GM19043 (cell line): Measurements from ENCODE around the gene CYP27A1.
"Not testable (repeated sequence)": the region's sequence is repeated elsewhere in the genome, so short reads cannot be mapped to it uniquely, and the experiment has no call there.

ENCODE experiments used
- ATAC-seq: cut with Tn5 transposase; IDR thresholded peaks from one replicate; pipeline ENCODE4 v1.9.1; 2021; ENCODE audit warnings: low read depth; ENCODE audit not compliant: unreplicated experiment

Gene CYP27A1

DNA sequence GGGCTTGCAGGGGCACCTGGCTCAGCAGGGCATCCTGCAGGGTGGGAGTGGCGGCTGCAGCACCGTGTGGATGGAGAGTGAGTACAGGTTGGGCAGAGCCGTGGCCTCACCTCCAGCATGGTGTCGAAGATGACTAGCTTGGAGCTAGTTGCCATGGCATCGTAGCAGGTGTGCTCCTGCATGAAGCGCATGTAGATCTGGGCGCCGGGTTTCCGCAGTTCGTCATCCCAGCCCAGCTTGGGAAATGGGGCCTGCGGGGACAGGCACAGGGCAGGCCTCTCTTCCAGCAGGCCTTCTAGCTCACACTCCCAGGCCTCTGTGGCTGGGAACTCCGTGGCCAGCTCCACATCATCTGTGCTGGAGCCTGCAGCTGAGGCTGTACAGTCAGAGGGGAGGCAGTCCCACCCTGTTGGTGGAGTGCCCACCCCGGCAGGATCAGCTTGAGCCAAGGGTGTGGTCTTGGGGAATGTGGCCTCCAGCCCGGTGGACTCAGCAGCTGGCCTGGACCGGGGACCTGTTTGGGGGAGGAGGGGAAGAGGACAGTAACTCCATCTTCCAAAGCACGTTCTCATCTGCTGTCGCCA is 48.0 kb downstream of the CYP27A1 start:
- no peak for ATAC-seq

DNA sequence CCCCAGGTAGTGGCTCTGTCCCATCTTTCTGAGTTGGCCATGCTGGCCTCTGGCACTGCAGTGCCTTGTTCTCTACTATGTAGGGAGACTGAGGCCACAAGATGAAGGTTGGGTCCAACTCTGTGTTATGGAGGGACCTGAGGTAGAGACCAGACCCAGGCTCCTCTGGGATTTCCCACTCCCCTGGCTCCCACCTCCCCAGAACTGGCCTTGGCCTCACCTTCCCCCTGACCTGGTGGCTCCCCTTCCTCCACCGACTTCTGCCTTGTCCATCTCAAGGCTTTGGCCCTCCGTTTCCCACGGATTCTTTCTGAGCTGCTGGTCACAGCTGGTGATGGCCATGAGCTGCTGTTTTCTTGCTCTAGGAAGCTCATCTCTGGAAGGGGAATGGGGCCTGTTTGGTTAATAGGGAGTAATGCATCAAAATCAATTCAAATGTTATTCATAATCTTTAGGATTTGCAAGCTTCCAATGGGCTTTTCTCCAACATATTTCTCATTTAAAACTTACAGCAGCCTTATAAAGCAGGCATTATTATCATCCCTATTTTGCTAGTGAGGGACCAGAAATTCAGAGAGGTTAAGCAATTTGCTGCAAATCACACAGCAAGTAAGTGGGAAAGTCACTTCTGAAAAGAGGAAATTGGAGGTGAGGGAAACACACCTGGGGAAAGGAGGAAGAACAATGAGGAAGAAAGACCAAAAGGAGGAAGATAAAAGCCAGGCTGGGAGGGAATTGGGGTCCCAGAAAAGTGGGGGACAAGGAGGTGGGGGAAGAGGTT is 48.8 kb downstream of the CYP27A1 start:
- ATAC-seq, result no peak

DNA sequence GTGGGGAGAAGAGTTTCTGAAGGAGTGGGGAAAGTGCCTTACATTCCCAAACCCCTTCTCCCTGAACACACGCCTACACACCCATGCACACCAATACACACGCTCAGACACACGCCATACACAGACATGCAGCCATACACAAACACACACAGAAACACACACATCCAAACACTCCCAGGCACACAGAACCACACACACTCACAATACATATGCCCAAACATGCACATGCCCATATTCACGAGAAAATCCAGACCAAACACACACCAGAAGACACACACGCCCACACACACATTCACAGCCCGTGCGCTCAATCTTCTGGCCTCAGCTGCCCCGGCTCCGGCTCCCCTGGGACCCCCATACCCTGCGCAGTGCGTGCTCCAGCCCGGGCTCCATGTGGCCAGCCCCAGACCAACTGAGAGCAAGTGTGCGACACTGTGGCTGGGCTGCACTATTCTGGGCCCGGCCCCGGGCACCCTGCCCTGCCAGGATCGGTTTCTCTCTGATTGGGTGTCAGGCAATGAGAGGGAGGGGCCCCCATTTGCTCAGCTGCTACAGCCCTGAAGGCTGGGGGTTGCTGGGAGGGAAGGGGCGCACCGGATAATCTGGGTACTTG is 49.5 kb downstream of the CYP27A1 start, which contains the start of gene PRKAG3:
TSS of gene PRKAG3 (minus strand) at position 426 of the 613 bp plus-strand sequence.
- no peak for ATAC-seq

DNA sequence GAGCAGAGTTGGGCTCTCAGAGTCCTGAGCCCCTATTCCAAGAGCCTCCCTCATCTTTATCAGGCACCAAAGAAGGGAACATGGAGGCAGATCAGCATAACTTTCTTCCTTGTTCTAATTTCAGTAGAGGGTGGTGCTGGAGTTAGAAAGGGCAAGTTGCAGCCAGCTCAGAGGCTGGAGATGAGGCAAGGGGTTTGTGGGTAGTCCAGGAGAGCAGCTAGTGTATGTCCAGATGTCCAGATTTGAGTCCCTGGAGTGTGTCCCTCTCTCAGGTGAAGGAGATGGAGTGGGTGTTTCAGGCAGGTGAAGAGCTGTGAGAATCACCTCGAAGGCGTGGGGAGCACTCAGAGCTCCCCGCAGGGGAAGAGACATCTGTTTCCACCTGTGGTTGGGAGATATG is 50.1 kb downstream of the CYP27A1 start:
- no peak for ATAC-seq

DNA sequence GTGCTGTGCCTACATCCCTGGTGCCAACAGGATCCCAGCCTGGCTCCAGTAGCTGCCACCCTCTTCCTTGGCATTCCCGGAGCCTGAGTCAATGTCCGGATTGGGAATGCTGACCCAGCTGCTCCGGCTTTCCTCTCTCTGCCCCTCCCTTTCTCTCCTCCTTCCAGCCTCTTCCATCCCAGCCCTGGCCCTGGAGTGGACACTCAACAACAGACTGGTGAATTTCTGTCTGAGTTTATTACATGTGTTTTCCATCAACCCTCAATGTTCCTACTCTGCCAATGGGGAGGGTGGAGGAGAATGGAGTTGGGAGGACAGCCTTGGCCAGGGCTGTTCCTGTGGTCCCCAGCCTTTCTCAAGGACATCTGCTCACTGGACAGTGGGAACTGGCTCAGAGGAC is 50.6 kb downstream of the CYP27A1 start:
- no peak for ATAC-seq

DNA sequence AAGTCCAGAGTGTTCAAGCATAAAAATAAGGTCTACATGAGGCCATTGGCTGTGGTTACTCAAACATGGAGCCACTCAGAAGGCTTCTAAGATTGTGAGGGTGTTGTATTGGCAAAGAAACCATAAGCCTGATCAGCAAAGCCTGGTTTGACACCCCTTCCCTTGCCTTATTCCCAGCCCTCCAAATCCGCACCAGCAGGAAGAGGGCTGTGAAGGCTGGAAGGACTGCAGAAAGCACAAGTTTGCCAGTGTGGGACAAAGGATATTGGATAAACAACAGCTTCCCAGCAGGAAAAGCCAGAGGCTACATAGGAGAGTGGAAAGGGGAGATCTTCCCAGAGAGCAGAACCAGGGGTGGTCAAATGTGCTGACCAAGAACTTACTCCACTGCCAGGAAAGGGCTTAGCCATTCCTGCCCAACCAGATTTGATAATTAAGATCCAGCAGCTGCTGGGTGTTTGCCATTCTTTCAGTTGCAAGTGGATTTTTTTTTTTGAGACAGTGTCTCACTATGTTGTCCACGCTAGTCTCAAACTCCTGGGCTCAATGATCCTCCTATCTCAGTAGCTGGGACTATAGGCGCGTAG is 51.2 kb downstream of the CYP27A1 start:
- ATAC-seq, result no peak

DNA sequence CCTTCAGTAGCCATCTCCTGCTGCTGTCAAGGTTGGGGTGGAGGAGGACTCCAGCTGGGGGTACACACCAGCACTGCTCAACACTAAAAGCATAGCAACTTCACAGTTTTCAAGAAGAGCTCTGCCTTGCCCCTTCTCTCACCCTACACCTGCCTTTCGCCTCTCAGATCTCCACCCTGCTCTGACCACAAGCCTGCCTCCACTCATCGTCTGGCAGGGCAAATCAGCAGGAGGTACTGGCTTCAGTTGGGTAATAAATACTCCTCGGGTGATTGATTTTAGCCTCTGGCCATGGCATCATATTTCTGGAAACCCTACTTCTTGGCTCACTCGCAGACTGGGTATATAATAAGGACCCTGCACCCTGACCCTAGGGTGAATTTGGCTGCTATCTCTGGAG is 52.7 kb downstream of the CYP27A1 start:
- ATAC-seq, result no peak

DNA sequence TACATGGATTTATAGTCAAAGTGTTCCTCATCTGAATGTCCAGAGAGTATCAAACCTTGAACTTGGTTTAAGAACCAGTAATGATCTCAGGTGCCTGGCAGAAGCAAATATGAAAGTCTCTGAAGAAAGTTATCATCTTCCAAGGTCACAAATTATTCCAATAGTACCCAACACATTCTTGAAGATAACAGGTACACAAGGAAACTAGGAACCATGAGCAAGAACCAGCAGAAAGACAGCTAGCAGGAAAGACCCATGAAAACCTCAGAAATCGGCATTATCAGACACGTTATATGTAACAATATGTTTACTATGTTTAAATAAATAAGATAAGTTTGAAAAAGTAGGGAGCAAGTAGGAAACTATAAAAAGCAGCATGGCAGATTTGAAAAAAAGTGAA is 55.5 kb downstream of the CYP27A1 start:
- no peak for ATAC-seq

DNA sequence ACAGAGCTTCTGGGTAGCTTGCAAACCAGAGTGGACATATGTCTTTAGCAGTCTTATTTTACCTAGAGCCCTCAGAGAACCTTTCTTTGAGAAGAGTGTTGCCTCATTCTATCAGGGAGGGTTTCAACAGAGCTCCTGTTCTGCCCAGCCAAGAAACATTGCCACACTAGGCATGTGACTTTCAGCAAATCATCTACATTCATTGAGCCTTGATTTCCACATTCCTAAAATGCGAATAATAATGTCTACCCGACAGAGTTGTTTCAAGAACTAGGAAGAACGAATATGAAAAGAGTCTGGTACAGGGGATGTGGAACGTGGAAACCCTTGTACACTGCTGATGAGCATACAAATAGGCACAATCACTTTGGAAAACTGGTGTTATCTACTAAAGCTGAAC is 57.5 kb downstream of the CYP27A1 start:
- ATAC-seq, result no peak

DNA sequence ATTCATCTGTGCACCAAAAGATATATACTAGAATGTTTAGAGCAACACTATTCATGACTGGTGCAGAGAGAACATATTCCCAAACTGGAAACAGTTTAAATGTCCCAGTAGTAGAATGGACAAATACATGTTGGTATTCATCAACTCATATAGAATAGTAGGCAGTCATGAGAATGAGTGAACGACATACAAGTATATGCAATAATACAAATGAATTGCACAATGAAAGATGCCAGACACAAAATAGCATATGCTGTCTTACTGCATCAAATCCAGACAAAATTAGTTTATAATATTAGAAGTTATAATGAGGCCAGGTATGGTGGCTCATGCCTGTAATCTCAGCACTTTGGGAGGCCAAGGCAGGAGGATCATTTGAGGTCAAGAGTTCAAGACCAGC is 57.9 kb downstream of the CYP27A1 start:
- ATAC-seq, result no peak

DNA sequence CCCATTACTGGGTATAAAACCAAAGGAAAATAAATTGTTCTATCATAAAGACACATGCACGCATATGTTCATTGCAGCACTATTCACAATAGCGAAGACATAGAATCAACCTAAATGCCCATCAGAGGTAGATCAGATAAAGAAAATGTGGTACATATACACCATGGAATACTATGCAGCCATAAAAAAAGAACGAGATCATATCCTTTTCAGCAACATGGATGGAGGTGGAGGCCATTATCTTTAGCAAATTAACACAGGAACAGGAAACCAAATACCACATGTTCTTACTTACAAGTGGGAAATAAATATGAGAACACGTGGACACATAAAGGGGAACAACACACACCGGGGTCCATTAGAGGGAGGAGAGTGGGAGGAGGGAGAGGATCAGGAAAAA is 62.4 kb downstream of the CYP27A1 start:
- ATAC-seq, result not testable (repeated sequence)

DNA sequence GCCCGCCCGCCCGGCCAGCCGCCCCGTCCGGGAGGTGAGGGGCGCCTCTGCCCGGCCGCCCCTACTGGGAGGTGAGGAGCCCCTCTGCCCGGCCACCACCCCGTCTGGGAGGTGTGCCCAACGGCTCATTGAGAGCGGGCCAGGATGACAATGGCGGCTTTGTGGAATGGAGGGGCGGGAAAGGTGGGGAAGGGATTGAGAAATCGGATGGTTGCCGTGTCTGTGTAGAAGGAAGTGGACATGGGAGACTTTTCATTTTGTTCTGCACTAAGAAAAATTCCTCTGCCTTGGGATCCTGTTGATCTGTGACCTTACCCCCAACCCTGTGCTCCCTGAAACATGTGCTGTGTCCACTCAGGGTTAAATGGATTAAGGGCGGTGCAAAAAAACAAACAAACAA is 65.0 kb downstream of the CYP27A1 start:
- ATAC-seq, result not testable (repeated sequence)

DNA sequence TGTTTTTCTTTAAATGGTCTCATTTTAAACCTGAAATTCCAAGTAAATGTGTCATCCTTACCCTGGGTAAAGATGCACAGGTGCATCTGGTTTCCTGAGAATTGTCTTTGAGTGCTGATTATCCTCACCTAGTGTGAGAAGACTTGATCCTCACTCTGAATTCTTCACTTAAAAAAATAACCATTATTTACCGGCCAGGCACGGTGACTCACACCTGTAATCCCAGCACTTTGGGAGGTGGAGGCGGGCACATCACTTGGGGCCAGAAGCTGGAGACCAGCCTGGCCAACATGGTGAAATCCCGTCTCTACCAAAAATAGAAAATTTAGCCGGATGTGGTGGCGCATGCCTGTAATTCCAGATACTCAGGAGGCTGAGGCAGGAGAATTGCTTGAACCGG is 67.8 kb downstream of the CYP27A1 start:
- ATAC-seq, result no peak

DNA sequence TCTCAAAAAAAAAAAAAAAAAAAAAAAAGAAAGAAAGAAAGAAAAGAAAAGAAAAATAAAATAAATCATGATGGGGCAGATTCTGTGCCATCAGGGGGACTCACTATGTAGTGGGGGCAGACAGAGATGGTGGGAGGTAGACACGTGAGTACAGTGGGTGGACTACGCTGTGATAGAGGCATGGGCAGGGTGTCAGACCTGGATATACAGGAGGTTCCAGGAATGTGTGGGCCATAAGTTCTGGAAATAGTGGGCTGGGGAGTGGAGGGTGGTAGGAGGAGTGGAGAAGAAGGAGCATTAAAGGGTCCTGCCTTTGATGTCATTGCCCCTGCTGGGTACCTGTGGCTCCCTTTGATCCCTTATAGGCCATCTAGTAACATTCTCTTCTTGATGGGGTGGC is 68.8 kb downstream of the CYP27A1 start:
- no peak for ATAC-seq

DNA sequence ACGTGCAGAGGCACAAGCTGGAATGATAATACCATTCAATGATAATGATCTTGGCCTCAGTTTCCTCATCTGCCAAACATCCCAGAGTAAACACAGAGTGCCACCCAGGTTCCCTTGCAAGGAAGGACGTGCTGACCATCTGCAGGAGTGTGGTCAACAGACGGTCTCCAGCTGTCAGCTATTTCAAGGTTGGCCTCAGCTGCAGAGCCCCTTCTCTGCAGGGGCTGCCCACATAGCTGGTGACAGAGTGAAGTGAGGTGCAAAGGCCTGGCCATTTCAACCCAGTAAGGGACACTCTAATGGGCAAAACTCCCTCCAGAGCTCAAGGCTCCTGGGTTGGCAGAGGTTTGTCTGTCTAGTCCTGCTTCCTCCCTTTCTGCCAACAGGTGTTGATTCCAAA is 69.3 kb downstream of the CYP27A1 start:
- ATAC-seq, result no peak

DNA sequence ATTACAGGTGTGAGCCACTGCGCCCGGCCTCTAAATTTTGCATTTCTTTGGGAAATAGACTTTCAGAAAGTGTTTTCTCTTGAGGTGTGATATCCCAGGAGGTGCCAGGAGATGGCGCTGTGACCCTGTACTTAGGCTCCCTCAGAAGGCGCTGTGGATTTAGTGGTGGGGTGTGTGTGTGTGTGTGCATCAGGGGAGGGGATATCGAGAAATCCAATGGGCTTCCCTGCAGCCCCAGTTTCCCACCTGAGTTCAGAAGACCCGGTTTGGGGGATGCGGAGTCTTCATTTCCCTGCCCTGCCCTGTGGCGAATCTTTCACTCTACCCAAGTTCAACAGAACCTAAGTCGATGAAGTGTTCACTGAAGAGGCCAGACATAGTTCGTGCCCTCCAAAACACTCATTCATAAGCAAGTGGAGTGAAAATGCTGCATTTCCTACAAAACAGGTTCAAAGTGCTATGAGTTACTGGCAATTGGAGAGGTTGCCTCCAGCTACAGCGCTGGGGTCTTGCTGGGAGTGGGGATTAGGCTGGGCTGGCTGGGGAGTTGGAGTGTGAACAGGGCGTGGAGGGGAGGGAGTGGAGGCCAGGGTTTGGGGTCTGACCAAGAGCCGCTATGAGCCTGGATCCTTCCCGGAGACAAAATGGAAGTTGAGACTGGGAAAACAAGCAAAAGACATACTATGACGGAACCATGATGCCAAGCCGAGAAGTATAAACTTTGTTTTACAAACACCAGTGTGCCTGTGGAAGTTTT is 71.1 kb downstream of the CYP27A1 start:
- ATAC-seq, result no peak

DNA sequence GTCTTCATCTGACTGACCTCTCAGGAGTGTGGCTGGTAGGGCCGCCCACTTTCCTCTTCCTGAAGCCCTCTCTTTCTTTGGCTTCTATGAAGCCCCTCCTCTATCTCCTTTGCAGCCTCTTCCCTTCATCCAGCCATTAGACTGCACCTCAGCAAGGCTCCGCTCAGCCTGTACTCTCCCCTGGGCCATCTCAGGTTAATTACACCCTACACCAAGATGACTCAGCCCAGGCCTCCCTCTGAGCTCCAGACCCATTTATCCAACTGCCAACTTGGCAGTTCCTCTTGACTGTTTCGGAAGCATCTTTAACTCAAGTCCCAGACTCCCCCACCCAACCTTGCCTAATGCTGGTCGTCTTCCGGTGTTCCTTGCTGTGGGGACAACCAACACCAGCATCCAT is 71.8 kb downstream of the CYP27A1 start:
- no peak for ATAC-seq

DNA sequence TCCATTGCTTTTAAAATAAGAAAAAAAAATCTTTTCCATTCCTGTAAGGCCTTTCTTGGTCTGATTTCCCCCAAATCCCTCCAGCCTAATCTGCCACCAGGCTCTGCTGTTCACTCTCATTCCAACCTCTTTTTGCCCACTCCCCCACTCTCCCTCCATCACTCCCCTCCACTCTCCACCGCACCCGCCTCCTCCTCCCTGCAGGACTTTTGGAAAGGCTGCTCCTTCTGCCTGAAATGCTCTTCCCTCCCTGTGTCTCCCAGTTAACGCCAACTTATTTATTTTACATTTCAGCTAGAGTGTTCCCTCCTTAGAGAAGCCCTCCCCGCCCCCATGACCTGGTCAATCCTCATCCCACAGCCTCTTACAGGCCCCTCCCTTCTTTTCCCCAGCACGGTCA is 72.9 kb downstream of the CYP27A1 start:
- no peak for ATAC-seq

DNA sequence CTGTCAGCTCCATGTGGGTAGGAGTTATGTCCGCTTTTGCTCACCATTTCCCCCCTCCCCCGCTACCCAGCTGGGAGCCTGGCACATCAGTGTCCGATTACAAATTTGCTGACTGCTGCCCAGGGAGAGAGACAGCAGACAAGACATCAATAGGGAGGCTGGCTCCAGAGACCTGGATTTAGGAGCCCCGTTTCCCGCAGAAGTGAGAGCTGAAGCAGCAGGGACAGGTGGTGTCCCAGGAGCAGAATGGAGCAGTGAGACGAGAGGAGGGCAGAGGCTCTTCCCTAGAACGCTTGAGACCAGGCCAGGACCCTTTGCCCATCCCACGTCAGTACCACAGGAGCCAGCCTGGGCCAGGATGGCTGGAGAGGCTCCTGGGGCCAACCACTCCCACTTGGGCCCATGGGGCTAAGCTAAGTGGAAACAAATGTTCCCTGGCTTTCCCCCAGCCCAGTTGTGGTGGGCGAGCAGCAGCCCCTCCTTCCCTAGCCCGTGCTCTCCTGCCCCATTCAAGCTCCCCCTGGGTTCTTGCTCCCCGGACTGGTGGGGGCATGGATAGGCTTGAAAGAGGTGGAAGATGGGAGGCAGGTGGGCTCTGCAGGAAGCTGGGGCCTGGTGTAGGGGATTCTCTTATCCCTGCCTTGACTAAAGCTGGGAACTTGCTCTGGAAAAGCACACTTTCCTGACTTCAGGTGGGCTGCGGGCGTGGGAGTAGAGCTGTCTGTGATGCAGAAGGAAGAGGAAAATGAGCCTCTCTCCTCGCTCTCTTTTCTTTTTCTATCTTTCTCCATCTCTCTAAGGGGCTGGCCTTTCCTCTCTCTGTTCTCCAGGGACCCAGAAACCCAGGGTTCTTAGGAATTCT is 73.6 kb downstream of the CYP27A1 start:
- ATAC-seq, result no peak
